Measurements from ENCODE around the gene CRYM. TPM values are rescaled to one million over a fixed set of nuclear protein-coding genes. Genes with fewer than 3 reads are reported as not detected.

The CRYM gene
- total RNA-seq, 1 experiment from 2014 or later, result 4.9 TPM

GRCh38 chr16:21214086-21214485 lies 64.0 kb downstream of the CRYM start:
- DNase-seq (ENCODE audit: low read depth, low spot score) (no peak), ATAC-seq (no peak)
- ChIA-PET CTCF (no interaction called here), RAD21 (ENCODE audit: low non-redundant PET in 1 of 2, low total read pairs in 2 of 2, uncharacterized antibody in 2 of 2, unreplicated experiment in 2 of 2) (no interaction called here), POLR2A (no interaction called here)
- Histone ChIP-seq H3K9me3 (ENCODE audit: control insufficient read depth in 1 of 2, insufficient read depth in 1 of 2, low read depth in 1 of 2, low read length in 2 of 2) (no peaks in the 10 kb centered on the region), H3K79me2 (ENCODE audit: insufficient read depth, low read length) (no peaks in the 10 kb centered on the region), H3K27me3 (ENCODE audit: insufficient read depth, low read length) (no peaks in the 10 kb centered on the region), H4K20me1 (ENCODE audit: insufficient read depth) (no peaks in the 10 kb centered on the region), H3K9ac (ENCODE audit: low read length) (no peak overlapping the region), H3K4me3 (replicated peaks in 1 of 2; ENCODE audit: low read depth in 1 of 2, low read length in 2 of 2) (no peak overlapping the region), H3K4me1 (ENCODE audit: control insufficient read depth in 1 of 2, insufficient read depth in 2 of 2, low read length in 2 of 2) (no peaks in the 10 kb centered on the region), H3K36me3 (ENCODE audit: control insufficient read depth in 1 of 2, insufficient read depth in 2 of 2, low read length in 2 of 2) (no peaks in the 10 kb centered on the region), H3K4me2 (ENCODE audit: low read length) (no peak overlapping the region), H2AFZ (ENCODE audit: low read depth, low read length, poor library complexity, severe bottlenecking) (no peak overlapping the region), H3K9me2 (ENCODE audit: insufficient read depth) (no peaks in the 10 kb centered on the region), H3K27ac (ENCODE audit: low read depth, low read length) (no peak overlapping the region)
- BruUV-seq (replicated peaks), result no TSS peak
- intact Hi-C loops (cut with micrococcal nuclease), result no loop called here
- TF ChIP-seq JUND (IDR thresholded peaks at IDR 0.05), result no peak
- TF ChIP-seq EZH2phosphoT487 (IDR thresholded peaks at IDR 0.05; ENCODE audit: borderline replicate concordance), result no peak
- no peak for TF ChIP-seq FOSL1 (IDR thresholded peaks at IDR 0.05; ENCODE audit: low read depth)
- no peak for TF ChIP-seq CEBPB (IDR thresholded peaks at IDR 0.05; ENCODE audit: low read depth)
- no peak for TF ChIP-seq EGR1 (IDR thresholded peaks at IDR 0.05; ENCODE audit: low read depth)
- TF ChIP-seq POLR2AphosphoS5 (IDR thresholded peaks at IDR 0.05; ENCODE audit: low read depth, low read length), result no peak
- no peak for TF ChIP-seq SRF (IDR thresholded peaks at IDR 0.05; ENCODE audit: low read depth)
- no peak for TF ChIP-seq SIN3A (IDR thresholded peaks at IDR 0.05; ENCODE audit: low read depth)
- no peak for TF ChIP-seq ZFX (IDR thresholded peaks at IDR 0.05)
- TF ChIP-seq RAD21 (IDR thresholded peaks at IDR 0.05; ENCODE audit: low read depth), result no peak
- TF ChIP-seq POLR2A (IDR thresholded peaks at IDR 0.05; ENCODE audit: borderline replicate concordance, extremely low read depth, insufficient read depth, insufficient read length), result no peak
- TF ChIP-seq SP1 (IDR thresholded peaks at IDR 0.05; ENCODE audit: low read depth), result no peak
- TF ChIP-seq ELF1 (IDR thresholded peaks at IDR 0.05; ENCODE audit: borderline replicate concordance, low read depth), result no peak
- TF ChIP-seq EZH2 (IDR thresholded peaks at IDR 0.05), result no peak
- no peak for TF ChIP-seq ZNF274 (IDR thresholded peaks at IDR 0.05; ENCODE audit: low read depth, low read length)
- TF ChIP-seq REST (IDR thresholded peaks at IDR 0.05; ENCODE audit: low read depth), result no peak
